Stimulated activated CD4-positive, alpha-beta T cell treated with anti-CD3 and anti-CD28 coated beads, Interleukin-12 subunit alpha, Interleukin-12 subunit beta, amount 100 ng/mL, for 4 hours (primary cell): Measurements from ENCODE around the gene MYH11.

ENCODE experiments used
- DNase-seq: peaks from one replicate; pipeline ENCODE4 v3.0.0-alpha.2; 2020

MYH11 gene

GRCh38 chr16:15775209-15775608 lies 81.6 kb downstream of the MYH11 start:
- no peak for DNase-seq

- no peak for DNase-seq
Measured at GRCh38 chr16:15773968-15774367, 82.9 kb downstream of the MYH11 start.

- DNase-seq, result no peak
Measured at GRCh38 chr16:15772579-15773293, 84.1 kb downstream of the MYH11 start.

GRCh38 chr16:15771694-15772093 lies 85.1 kb downstream of the MYH11 start:
- no peak for DNase-seq

- DNase-seq, result no peak
Measured at GRCh38 chr16:15770512-15770911, 86.3 kb downstream of the MYH11 start.

GRCh38 chr16:15770107-15770506 lies 86.7 kb downstream of the MYH11 start:
- DNase-seq, result no peak

- DNase-seq, result no peak
Measured at GRCh38 chr16:15769239-15769638, 87.6 kb downstream of the MYH11 start.

GRCh38 chr16:15768201-15768600 lies 88.6 kb downstream of the MYH11 start:
- no peak for DNase-seq

- no peak for DNase-seq
Measured at GRCh38 chr16:15766918-15767317, 89.9 kb downstream of the MYH11 start.

- no peak for DNase-seq
Measured at GRCh38 chr16:15765880-15766279, 90.9 kb downstream of the MYH11 start.

GRCh38 chr16:15765116-15765515 lies 91.7 kb downstream of the MYH11 start:
- DNase-seq, result no peak

GRCh38 chr16:15764112-15764511 lies 92.7 kb downstream of the MYH11 start:
- DNase-seq, result no peak

GRCh38 chr16:15760129-15760528 lies 96.7 kb downstream of the MYH11 start:
- no peak for DNase-seq

GRCh38 chr16:15759070-15759469 lies 97.8 kb downstream of the MYH11 start:
- no peak for DNase-seq

- DNase-seq, result no peak
Measured at GRCh38 chr16:15757630-15758251, 99.1 kb downstream of the MYH11 start.

- no peak for DNase-seq
Measured at GRCh38 chr16:15757077-15757386, 99.8 kb downstream of the MYH11 start.

GRCh38 chr16:15754821-15755534 lies 101.8 kb downstream of the MYH11 start:
- DNase-seq, result no peak

- no peak for DNase-seq
Measured at GRCh38 chr16:15752717-15753488, 103.9 kb downstream of the MYH11 start.

- DNase-seq, result no peak
Measured at GRCh38 chr16:15751940-15752339, 104.9 kb downstream of the MYH11 start.

GRCh38 chr16:15749985-15750384 lies 106.8 kb downstream of the MYH11 start:
- no peak for DNase-seq

- DNase-seq, result no peak
Measured at GRCh38 chr16:15749371-15749770, 107.5 kb downstream of the MYH11 start.

- DNase-seq, result no peak
Measured at GRCh38 chr16:15748654-15749053, 108.2 kb downstream of the MYH11 start.

GRCh38 chr16:15747937-15748336 lies 108.9 kb downstream of the MYH11 start:
- DNase-seq, result no peak

- no peak for DNase-seq
Measured at GRCh38 chr16:15746332-15746731, 110.5 kb downstream of the MYH11 start.
